CD4-positive, alpha-beta T cell treated with Interleukin-17A for 4 hours (primary cell): Measurements from ENCODE around the gene ALCAM.

ENCODE experiments used
- DNase-seq: peaks from one replicate; pipeline ENCODE4 v3.0.0-alpha.2; 2020; ENCODE audit warnings: mixed read lengths

ALCAM gene

GRCh38 chr3:105496343-105496742 lies 129.6 kb downstream of the ALCAM start:
- DNase-seq, result no peak

DNA sequence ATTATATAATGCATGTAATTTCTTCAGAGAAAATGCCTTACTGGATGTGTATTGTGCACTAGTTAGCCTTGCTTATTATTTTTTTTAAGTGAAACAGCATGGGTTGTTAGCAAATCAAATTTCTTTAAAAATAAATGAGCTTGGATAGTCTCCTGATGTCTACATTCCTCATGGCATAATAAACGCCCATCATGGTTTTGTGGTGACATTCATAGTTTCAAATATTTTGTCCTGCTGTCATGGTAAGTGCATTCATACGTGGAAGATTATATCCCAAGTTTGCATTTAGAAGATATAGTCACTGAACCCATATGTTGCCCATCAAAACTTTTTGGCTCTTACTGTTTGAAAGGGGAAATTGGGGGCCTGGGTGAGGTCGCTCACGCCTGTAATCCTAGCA lies 130.7 kb downstream of the ALCAM start:
- no peak for DNase-seq

GRCh38 chr3:105499961-105500360 lies 133.3 kb downstream of the ALCAM start:
- no peak for DNase-seq

DNA sequence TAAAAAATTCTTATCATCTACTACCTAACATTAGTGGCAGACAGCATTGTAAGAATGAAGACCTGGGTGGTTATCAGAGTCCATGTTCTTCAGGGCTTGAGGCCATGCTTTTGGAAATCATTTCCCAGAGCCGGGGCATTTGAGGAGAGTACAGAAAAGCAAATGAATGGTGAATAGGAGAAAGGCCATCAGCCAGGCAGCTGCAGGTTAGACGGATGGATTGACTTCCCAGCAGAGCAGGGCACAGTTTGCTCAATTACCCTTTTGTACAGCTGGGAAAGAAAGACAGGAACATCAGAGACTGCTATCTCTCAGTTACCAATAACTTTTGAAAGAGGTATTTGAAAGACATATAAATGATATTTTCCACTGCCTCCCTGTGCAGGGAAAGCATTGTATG lies 135.6 kb downstream of the ALCAM start:
- no peak for DNase-seq

GRCh38 chr3:105503191-105503593 lies 136.5 kb downstream of the ALCAM start:
- no peak for DNase-seq

DNA sequence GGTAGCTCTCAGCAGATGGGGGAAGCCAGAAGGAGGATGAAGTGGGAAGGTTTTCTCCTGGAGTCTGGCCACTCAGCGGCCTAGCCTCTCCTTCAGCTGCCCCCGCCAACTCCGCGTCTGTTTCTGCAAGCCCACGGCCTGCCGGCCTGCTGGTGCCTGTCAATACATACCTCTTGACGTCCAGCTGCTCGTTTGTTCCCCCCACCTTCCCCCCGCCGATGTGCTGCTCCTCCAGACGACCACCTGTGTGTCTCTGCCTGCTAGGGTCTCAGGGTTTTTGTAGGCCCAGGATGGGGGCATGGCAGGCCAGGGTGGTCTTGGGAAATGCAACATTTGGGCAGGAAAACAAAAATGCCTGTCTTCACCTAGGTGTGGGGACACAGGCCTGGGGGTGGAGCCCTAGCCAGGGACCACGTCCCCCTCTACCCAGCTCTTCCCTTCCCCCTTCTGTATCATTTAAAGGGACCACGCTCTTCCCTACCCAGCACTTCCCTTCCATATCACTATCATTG lies 137.8 kb downstream of the ALCAM start:
- DNase-seq, result no peak

DNA sequence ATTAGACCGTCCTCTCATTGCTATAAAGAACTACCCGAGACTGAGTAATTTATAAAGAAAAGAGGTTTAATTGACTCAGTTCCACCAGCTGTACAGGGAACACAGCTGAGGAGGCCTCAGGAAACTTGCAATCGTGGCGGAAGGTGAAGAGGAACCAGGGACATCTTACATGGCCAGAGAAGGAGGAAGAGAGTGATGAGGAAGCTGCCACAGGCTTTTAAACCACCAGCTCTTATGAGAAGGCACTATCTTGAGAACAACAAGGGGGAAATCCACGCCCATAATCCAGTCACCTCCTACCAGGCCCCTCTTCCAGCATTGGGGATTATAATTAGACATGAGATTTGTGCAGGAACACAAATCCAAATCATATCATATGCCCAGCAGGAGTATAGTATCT lies 138.5 kb downstream of the ALCAM start:
- DNase-seq, result no peak

GRCh38 chr3:105511031-105511430 lies 144.3 kb downstream of the ALCAM start:
- DNase-seq, result no peak

DNA sequence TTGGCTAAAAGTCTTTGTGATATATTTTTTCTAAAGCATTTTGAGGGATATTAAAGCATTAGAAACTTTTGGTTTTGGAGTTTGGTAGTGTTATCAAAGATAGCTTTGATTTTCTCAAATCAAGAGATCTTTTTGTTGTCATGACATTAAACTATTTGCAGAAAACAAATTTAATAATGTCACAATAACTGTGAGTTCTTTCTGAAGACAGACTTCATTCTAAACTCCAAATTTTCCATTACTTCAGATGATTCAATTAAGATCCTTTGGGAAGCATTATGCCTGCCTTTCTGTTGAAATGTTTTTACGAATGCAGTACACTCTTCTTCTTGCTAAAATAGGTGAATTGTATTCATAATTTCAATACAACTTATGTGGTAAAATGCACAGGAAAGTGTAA lies 145.4 kb downstream of the ALCAM start:
- DNase-seq, result no peak

DNA sequence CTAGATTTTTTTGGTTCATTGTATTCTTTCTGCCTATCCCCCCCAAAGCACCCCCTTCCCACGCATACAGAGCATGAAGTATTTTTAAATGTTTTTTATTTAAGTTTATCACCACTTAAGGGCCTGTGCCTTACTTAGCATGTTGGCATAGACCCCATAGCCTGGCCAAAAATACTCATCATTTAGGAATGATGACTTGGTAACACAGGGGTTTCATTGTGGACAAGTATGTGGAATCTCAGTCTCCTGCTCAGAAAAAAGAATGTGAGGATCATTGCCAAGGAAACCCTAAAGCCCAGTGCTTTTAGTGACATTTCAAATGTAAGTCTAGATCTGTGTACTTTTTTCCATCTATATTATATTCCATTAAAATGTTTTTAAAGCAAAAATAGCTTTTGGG lies 146.3 kb downstream of the ALCAM start:
- DNase-seq, result no peak

DNA sequence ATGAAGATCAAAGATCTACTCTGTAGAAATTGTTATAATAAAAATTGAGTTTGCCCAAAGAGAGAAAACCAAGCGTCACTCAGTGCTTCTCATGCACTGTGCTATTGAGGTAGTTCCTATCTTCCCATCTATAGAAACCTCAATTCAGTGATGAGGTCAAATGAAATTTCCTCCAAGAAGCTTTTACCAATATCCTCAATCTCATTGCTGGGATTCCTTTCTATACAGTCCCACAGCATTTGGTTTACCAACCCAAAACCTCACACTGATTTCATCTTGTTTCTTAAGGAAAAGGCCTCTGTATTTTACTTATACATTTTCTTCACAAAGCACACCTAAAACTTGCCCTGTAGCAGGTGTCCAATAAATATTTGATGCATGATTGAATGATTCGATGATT lies 147.2 kb downstream of the ALCAM start:
- no peak for DNase-seq

DNA sequence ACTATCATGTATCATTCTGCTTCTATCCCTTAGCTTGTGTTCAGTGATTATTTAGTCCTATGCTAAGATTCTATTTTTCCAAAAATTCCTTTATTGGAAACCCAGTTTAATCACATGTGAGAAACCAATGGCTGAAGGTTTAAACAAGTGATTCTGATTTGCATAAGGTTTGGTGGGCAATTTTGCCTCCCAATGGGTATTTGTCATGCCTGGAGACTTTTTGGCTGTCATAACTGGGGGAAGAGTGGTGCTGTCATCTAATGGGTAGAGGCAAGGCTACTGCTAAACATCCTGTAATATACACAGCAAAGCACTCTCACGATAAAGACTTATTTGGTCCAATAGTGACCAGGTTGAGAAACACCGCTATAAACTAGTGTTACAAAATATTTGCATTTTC lies 148.7 kb downstream of the ALCAM start:
- DNase-seq, result no peak

- no peak for DNase-seq
Measured at GRCh38 chr3:105516972-105517371, 150.3 kb downstream of the ALCAM start.

GRCh38 chr3:105518203-105518602 lies 151.5 kb downstream of the ALCAM start:
- no peak for DNase-seq

- peak; percentile 24 for DNase-seq
Measured at GRCh38 chr3:105518806-105519418, 152.2 kb downstream of the ALCAM start.

DNA sequence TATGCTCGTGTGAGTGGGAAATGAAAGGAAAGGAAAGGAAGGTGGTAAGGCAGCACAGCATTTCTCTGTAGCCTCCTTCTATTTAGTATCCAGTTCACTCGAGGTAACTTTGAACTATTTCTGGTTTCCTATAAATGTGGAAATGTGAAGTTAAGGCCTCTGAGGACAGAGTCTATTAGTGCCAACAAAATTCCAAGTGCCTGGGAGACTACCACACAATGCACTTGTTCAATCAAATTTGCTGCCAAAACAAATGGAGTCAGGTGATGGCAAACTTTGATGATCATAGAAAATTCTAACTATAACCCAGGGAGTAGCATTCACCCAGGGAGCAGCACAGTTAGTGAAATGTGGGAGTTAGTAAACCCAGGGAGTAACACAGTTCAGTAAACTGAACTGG lies 155.1 kb downstream of the ALCAM start:
- no peak for DNase-seq

GRCh38 chr3:105523501-105523900 lies 156.8 kb downstream of the ALCAM start:
- DNase-seq, result no peak

DNA sequence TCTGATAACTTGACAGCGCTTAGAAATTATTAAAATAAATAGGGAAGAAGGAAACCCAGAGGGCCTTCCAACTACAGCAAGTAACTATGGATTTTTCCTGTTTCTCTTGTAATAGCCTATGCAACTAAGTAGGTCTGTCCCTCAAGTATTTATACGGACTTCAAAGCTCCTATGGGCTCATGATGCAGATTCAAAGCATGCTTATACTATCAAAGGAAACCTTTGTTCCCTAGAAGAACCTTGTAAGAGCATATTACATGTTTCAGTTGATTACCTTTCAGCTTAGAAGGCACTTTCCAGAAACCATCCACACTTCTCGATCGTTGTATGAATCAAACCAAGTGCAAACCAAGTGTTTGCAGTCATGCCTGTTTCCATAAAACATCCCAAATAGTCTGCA lies 158.8 kb downstream of the ALCAM start:
- no peak for DNase-seq

DNA sequence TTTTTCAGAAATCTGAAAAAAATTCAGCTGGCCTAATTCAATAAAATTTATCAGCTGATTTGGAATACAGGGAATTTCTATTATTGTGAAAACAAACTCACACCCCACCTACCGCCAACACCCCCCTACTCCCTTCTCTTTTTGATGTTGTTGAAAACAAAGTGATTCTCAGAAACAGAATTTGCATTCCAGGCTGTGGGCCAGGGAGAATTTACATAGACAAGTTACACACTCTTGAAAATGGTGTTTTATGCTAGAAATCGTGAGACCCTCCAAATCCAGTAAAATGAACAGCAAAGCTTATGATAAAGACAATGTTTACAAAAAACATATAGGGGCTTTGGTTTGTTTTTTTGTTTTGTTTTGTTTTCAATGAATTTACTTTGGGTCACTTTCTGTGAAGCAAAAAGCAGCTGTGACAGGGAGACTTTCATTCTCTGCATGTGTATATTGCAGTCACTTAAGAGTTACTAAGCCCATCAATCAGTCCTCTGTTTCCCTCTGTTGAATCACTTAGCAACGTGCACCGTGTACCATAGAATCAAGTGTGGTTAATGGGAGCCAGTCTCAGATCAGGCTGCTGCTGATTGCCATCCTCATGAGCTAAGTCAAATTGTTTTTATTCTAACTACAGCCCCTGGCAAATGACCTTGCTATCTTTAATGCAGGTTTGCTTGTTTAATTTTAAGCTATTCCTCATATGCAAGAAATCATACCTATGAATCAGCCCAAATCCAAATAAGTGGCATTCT lies 159.8 kb downstream of the ALCAM start:
- DNase-seq, result no peak

GRCh38 chr3:105527535-105527934 lies 160.8 kb downstream of the ALCAM start:
- DNase-seq, result no peak

- DNase-seq, result no peak
Measured at GRCh38 chr3:105527949-105528348, 161.2 kb downstream of the ALCAM start.

GRCh38 chr3:105528955-105529354 lies 162.2 kb downstream of the ALCAM start:
- no peak for DNase-seq

- no peak for DNase-seq
Measured at GRCh38 chr3:105529456-105529855, 162.7 kb downstream of the ALCAM start.

DNA sequence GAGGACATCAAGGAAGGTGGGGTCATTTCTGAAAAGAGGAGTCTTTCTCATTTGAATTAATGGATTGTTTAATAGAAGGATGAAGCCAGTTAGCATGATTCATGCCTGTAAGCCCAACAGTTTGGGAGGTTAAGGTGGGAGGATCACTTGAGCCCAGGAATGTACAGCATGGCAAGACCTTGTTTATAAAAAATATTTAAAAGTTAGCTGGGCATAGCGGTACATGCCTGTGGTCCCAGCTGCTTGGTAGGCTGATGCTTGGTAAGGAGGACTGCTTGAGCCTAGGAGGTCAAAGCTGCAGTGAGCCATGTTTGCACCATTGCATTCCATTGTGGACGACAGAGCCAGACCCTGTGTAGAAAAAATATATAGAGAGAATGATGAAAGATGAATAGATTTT lies 165.5 kb downstream of the ALCAM start:
- DNase-seq, result no peak

DNA sequence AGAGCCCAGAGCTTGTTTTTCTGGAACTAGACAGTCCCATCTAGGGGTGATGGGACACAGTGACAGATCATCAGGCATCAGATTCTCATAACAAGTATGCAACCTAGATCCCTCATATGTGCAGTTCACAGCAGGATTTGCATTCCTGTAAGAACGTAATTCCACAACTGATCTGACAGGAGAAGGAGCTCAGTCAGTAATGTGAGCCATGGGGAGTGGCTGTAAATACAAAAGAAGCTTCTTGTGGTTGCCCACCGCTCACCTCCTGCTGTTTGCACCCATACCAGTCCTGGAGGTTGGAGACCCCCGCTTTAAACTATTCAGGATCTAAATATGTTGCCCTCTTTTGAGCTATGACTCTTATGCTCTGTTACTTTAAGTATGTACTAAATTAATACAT lies 167.3 kb downstream of the ALCAM start:
- no peak for DNase-seq
